GM19238 (cell line): ENCODE measurements around the gene DNAH14.
A peak's percentile ranks its signal among the peaks of the same experiment; 100 is the strongest.

ENCODE experiments used
- DNase-seq: peaks from one replicate; pipeline ENCODE4 v3.0.0; 2011; ENCODE audit warnings: low spot score; ENCODE audit not compliant: insufficient read length

Gene DNAH14

GRCh38 chr1:225427235-225428067, 498.0 kb downstream of the DNAH14 start, which contains the start of gene LBR:
Gene LBR, minus strand, starts transcription at chr1:225428038. Its CDS starts 3,963 bp downstream, at chr1:225424075.
- peak; percentile 13 for DNase-seq

- DNase-seq = peak; percentile 95
Observed at GRCh38 chr1:225428068-225428880, 498.8 kb downstream of the DNAH14 start.

GRCh38 chr1:225428881-225429455, 499.5 kb downstream of the DNAH14 start:
- DNase-seq = no peak

- no peak for DNase-seq
Observed at GRCh38 chr1:225430301-225430700, 500.8 kb downstream of the DNAH14 start.

GRCh38 chr1:225431081-225431863, 501.8 kb downstream of the DNAH14 start:
- no peak for DNase-seq

- no peak for DNase-seq
Observed at GRCh38 chr1:225434046-225434445, 504.6 kb downstream of the DNAH14 start.

GRCh38 chr1:225435076-225435475, 505.6 kb downstream of the DNAH14 start:
- DNase-seq = no peak

- no peak for DNase-seq
Observed at GRCh38 chr1:225435487-225435886, 506.0 kb downstream of the DNAH14 start.

GRCh38 chr1:225435957-225436392, 506.5 kb downstream of the DNAH14 start:
- DNase-seq = no peak

- DNase-seq = no peak
Observed at GRCh38 chr1:225437710-225438437, 508.4 kb downstream of the DNAH14 start.

GRCh38 chr1:225440380-225441221, 511.1 kb downstream of the DNAH14 start:
- DNase-seq = no peak

- no peak for DNase-seq
Observed at GRCh38 chr1:225441314-225442122, 512.0 kb downstream of the DNAH14 start.

GRCh38 chr1:225442123-225442505, 512.6 kb downstream of the DNAH14 start:
- no peak for DNase-seq

GRCh38 chr1:225445639-225446594, 516.4 kb downstream of the DNAH14 start:
- no peak for DNase-seq

GRCh38 chr1:225446595-225446960, 517.1 kb downstream of the DNAH14 start:
- no peak for DNase-seq

GRCh38 chr1:225446981-225447615, 517.6 kb downstream of the DNAH14 start:
- DNase-seq = no peak

GRCh38 chr1:225447650-225448089, 518.2 kb downstream of the DNAH14 start:
- DNase-seq = no peak
